Astrocyte (in vitro differentiated cells and primary cell): ENCODE data around the gene SLC9A5.

Experiments
- CTCF ChIP-seq: IDR thresholded peaks from 2 replicates; pipeline ENCODE4 v1.5.1; 2011; ENCODE audit warnings: low read depth, mild to moderate bottlenecking, inconsistent platforms, low read length, moderate library complexity; ENCODE audit not compliant: insufficient read depth
- EZH2 ChIP-seq: IDR thresholded peaks from 2 replicates; pipeline ENCODE4 v1.6.1; 2012; ENCODE audit warnings: mild to moderate bottlenecking, low read length, inconsistent platforms; ENCODE audit not compliant: insufficient read depth

GRCh38 chr16:67245186-67245585 lies 3.6 kb upstream of the SLC9A5 start:
- TF ChIP-seq CTCF (no peak), EZH2 (no peak)
